ENCODE data around the gene DAP. TPM values are rescaled to one million over a fixed set of nuclear protein-coding genes. Genes with fewer than 3 reads are reported as not detected.

DAP gene
- total RNA-seq, 1 experiment from 2014 or later: 95.9 TPM

- intact Hi-C loops (cut with micrococcal nuclease; ENCODE audit: unreplicated experiment): no loop called here
Measured at GRCh38 chr5:10655972-10656830, 104.8 kb downstream of the DAP start.

GRCh38 chr5:10655161-10655971 is 105.7 kb downstream of the DAP start:
- ChIA-PET POLR2A (ENCODE audit: low non-redundant PET) (no interaction called here), CTCF (no interaction called here)
- DNase-seq (ENCODE audit: low spot score): no peak
- H3K9me3 ChIP-seq (ENCODE audit: low read depth, low read length, poor library complexity, severe bottlenecking): no peaks in the 10 kb centered on the region
- H3K36me3 ChIP-seq (ENCODE audit: insufficient read depth, low read length, poor library complexity, severe bottlenecking): no peaks in the 10 kb centered on the region
- BruUV-seq (replicated peaks): no TSS peak
- no peak overlapping the region for H3K4me3 ChIP-seq (ENCODE audit: low read depth, low read length, poor library complexity, severe bottlenecking)
- TF ChIP-seq EZH2 (IDR thresholded peaks at IDR 0.05; ENCODE audit: borderline replicate concordance, low read depth, low read length, poor library complexity, severe bottlenecking) (no peak), CTCF (conservative IDR thresholded peaks at IDR 0.05; ENCODE audit: low read depth, low read length) (no peak)
- intact Hi-C loops (cut with micrococcal nuclease; ENCODE audit: unreplicated experiment): no loop called here
- no peaks in the 10 kb centered on the region for H3K4me1 ChIP-seq (ENCODE audit: insufficient read depth, low read length, poor library complexity, severe bottlenecking)
- H3K27me3 ChIP-seq (replicated peaks; ENCODE audit: insufficient read depth, low read depth, low read length, poor library complexity): no peaks in the 10 kb centered on the region
- no peak overlapping the region for H3K27ac ChIP-seq (ENCODE audit: low read depth, low read length, poor library complexity, severe bottlenecking)

More at GRCh38 chr5:10655972-10656830, 104.8 kb downstream of the DAP start:
- DNase-seq (ENCODE audit: low spot score): no peak
- Histone ChIP-seq H3K9me3 (ENCODE audit: low read depth, low read length, poor library complexity, severe bottlenecking) (no peaks in the 10 kb centered on the region), H3K4me3 (ENCODE audit: low read depth, low read length, poor library complexity, severe bottlenecking) (no peak overlapping the region), H3K4me1 (ENCODE audit: insufficient read depth, low read length, poor library complexity, severe bottlenecking) (no peaks in the 10 kb centered on the region), H3K27ac (ENCODE audit: low read depth, low read length, poor library complexity, severe bottlenecking) (no peak overlapping the region), H3K36me3 (ENCODE audit: insufficient read depth, low read length, poor library complexity, severe bottlenecking) (no peaks in the 10 kb centered on the region), H3K27me3 (replicated peaks; ENCODE audit: insufficient read depth, low read depth, low read length, poor library complexity) (no peaks in the 10 kb centered on the region)
- ChIA-PET POLR2A (ENCODE audit: low non-redundant PET) (no interaction called here), CTCF (no interaction called here)
- no TSS peak for BruUV-seq (replicated peaks)
- TF ChIP-seq EZH2 (IDR thresholded peaks at IDR 0.05; ENCODE audit: borderline replicate concordance, low read depth, low read length, poor library complexity, severe bottlenecking) (no peak), CTCF (conservative IDR thresholded peaks at IDR 0.05; ENCODE audit: low read depth, low read length) (no peak)

- no peak overlapping the region for H3K4me3 ChIP-seq (ENCODE audit: low read depth, low read length, poor library complexity, severe bottlenecking)
- no peak for DNase-seq (ENCODE audit: low spot score)
- no peaks in the 10 kb centered on the region for H3K36me3 ChIP-seq (ENCODE audit: insufficient read depth, low read length, poor library complexity, severe bottlenecking)
- H3K27ac ChIP-seq (ENCODE audit: low read depth, low read length, poor library complexity, severe bottlenecking): no peak overlapping the region
- ChIA-PET POLR2A (ENCODE audit: low non-redundant PET) (no interaction called here), CTCF (no interaction called here)
- intact Hi-C loops (cut with micrococcal nuclease; ENCODE audit: unreplicated experiment): no loop called here
- H3K4me1 ChIP-seq (ENCODE audit: insufficient read depth, low read length, poor library complexity, severe bottlenecking): no peaks in the 10 kb centered on the region
- no TSS peak for BruUV-seq (replicated peaks)
- H3K27me3 ChIP-seq (replicated peaks; ENCODE audit: insufficient read depth, low read depth, low read length, poor library complexity): no peaks in the 10 kb centered on the region
- TF ChIP-seq CTCF (conservative IDR thresholded peaks at IDR 0.05; ENCODE audit: low read depth, low read length) (no peak), EZH2 (IDR thresholded peaks at IDR 0.05; ENCODE audit: borderline replicate concordance, low read depth, low read length, poor library complexity, severe bottlenecking) (no peak)
- no peaks in the 10 kb centered on the region for H3K9me3 ChIP-seq (ENCODE audit: low read depth, low read length, poor library complexity, severe bottlenecking)
Measured at GRCh38 chr5:10654566-10654965, 106.5 kb downstream of the DAP start.

All from A673 (cell line).